Measurements from ENCODE around the gene ANKAR.

- TF ChIP-seq POLR2AphosphoS5 (IDR thresholded peaks at IDR 0.05) (no peak), CTCF (IDR thresholded peaks at IDR 0.05) (no peak), POLR2A (IDR thresholded peaks at IDR 0.05; ENCODE audit: low read depth) (no peak), EP300 (IDR thresholded peaks at IDR 0.05) (no peak)
Measured at GRCh38 chr2:189641002-189641401, 33.5 kb upstream of the ANKAR start.

Data from esophagus muscularis mucosa (tissue), 4 donors.